Stimulated activated CD4-positive, alpha-beta T cell treated with anti-CD3 and anti-CD28 coated beads, Interleukin-12 subunit alpha, Interleukin-12 subunit beta, amount 100 ng/mL, for 48 hours (primary cell): Measurements from ENCODE around the gene ZNF177.

Experiments used
- DNase-seq, 3 donors: peaks; one replicate each; pipeline ENCODE4 v3.0.0-alpha.2; 2020; ENCODE audit warnings: low read depth in 2 of 3, low spot score in 1 of 3

ZNF177 gene

DNA sequence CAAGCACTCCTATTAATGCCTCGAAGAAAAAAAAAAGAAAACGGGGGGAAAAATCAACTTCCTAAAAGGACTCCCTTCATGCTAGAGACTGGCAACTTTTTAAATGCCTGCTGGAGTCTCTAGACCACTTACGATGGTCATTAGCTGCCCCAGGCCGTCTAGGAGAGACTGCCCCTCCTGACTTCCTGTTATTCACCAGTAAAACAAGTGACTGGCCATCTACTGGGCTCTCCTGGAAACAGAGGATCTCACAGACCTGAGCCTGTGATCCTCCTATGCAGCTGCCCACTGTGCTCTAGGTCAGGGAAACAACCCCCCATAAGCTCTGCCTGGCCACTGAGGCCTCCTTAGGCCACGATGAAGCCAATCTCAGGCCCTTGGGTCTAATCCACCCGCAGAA, 65.1 kb downstream of the ZNF177 start:
- DNase-seq: no peak

DNA sequence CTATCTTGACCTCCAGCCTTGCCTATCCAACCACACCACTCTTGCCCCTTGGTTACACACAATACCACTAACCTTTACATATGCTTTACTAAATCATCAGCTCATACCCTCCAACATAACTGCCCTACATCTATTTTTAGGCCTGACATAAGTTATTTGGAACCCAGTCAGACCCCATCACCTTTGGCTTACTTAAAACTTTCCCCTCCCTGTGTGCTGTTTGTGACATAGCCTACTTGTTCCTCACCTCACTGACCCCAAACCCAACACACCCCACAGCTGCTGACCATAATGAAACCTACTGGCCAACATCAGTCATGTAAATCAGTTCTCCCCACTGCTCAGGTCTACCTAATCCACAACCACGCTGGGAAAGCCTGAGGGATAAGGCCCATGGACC, 67.6 kb downstream of the ZNF177 start:
- DNase-seq: no peak

DNA sequence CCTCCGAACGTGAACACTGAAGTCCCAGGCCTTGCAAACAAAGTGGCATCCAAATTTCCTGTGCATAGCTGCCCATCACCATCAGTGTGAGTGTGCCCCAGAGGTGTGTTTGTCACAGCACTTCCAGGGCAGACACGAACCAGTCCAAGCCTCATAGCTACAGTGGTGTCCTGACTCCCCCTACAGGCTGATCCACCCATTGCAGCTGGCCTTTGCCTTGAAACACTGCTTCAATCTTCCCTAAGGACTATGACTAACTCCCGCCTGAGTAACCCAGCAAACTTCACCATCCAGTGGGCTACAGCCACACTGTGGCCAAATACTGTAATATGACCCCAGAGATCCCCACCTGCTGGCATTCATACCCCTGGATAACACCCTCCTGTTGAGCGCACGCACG, 68.7 kb downstream of the ZNF177 start:
- DNase-seq: peak in 2 of 3 donors; percentile 15 to 29
